ENCODE results near the gene XRN2. TPM values are rescaled to one million over a fixed set of nuclear protein-coding genes. Genes with fewer than 3 reads are reported as not detected.

Gene XRN2
- total RNA-seq, 3 donors from 2014 or later = 35.3 to 47.7 (median 43.2) TPM

GRCh38 chr20:21265261-21266190 is 37.6 kb upstream of the XRN2 start:
- DNase-seq = no peak
- Histone ChIP-seq H3K4me3 (no peak overlapping the region), H3K36me3 (ENCODE audit: low read depth) (no peaks in the 10 kb centered on the region), H3K9me3 (no peaks in the 10 kb centered on the region), H3K4me1 (ENCODE audit: low read depth) (no peaks in the 10 kb centered on the region)
- no peak for TF ChIP-seq CTCF (IDR thresholded peaks at IDR 0.05)
- ATAC-seq = no peak
- intact Hi-C loops (cut with DNase I, micrococcal nuclease) = no loop called here

GRCh38 chr20:21266191-21266536 is 37.0 kb upstream of the XRN2 start:
- Histone ChIP-seq H3K4me3 (no peak overlapping the region), H3K9me3 (no peaks in the 10 kb centered on the region), H3K4me1 (ENCODE audit: low read depth) (no peaks in the 10 kb centered on the region), H3K36me3 (ENCODE audit: low read depth) (no peaks in the 10 kb centered on the region)
- TF ChIP-seq CTCF (IDR thresholded peaks at IDR 0.05) = no peak
- DNase-seq = no peak
- no peak for ATAC-seq
- intact Hi-C loops (cut with DNase I, micrococcal nuclease) = no loop called here

GRCh38 chr20:21269772-21270171 is 33.4 kb upstream of the XRN2 start:
- no peaks in the 10 kb centered on the region for H3K36me3 ChIP-seq (ENCODE audit: low read depth)
- no peak for DNase-seq
- H3K4me3 ChIP-seq = no peak overlapping the region
- no peak for ATAC-seq
- TF ChIP-seq CTCF (IDR thresholded peaks at IDR 0.05) = no peak
- no peaks in the 10 kb centered on the region for H3K9me3 ChIP-seq
- intact Hi-C loops (cut with DNase I, micrococcal nuclease) = no loop called here
- H3K4me1 ChIP-seq (ENCODE audit: low read depth) = no peaks in the 10 kb centered on the region

- no peak overlapping the region for H3K4me3 ChIP-seq
- H3K9me3 ChIP-seq = no peaks in the 10 kb centered on the region
- no peak for TF ChIP-seq CTCF (IDR thresholded peaks at IDR 0.05)
- H3K4me1 ChIP-seq (ENCODE audit: low read depth) = peaks cover 2% of the 10 kb centered on the region
- no peak for DNase-seq
- intact Hi-C loops (cut with DNase I, micrococcal nuclease) = no loop called here
- H3K36me3 ChIP-seq (ENCODE audit: low read depth) = no peaks in the 10 kb centered on the region
- ATAC-seq = no peak
Observed at GRCh38 chr20:21270806-21271205, 32.3 kb upstream of the XRN2 start.

GRCh38 chr20:21272279-21272678 is 30.9 kb upstream of the XRN2 start:
- Histone ChIP-seq H3K4me3 (no peak overlapping the region), H3K36me3 (ENCODE audit: low read depth) (no peaks in the 10 kb centered on the region), H3K4me1 (ENCODE audit: low read depth) (peaks cover 6% of the 10 kb centered on the region), H3K9me3 (no peaks in the 10 kb centered on the region)
- ATAC-seq (no peak), DNase-seq (no peak)
- intact Hi-C loops (cut with DNase I, micrococcal nuclease) = no loop called here
- TF ChIP-seq CTCF (IDR thresholded peaks at IDR 0.05) = no peak

All from mucosa of descending colon (tissue), 3 donors.